ENCODE data around the gene ARL14EPL.

ARL14EPL gene

DNA sequence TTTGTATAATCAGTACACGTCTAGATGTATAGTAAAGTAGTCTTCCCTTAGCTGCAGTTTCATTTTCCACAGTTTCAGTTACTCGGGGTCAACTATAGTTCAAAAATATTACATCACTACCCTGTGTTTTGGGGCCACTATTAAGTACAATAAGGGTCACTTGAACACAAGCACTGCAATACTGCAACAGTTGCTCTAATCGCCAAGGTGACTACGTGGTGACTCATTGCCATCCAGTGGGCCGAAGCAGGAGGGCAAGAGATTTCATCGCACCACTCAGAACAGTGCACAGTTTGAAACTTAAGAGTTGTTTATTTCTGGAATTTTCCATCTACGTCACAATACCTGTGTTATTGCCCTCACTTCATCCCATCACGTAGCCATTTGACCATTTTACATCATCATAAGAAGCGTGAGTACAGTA lies at the start of gene ARL14EPL:
TSS of gene ARL14EPL (plus strand) at position 379 of the 424 bp plus-strand sequence. CDS start 18,994 bp downstream, outside the sequence.
- DNase-seq (ENCODE audit: insufficient read length, low spot score) (no peak), FAIRE-seq (peak; percentile 85)

DNA sequence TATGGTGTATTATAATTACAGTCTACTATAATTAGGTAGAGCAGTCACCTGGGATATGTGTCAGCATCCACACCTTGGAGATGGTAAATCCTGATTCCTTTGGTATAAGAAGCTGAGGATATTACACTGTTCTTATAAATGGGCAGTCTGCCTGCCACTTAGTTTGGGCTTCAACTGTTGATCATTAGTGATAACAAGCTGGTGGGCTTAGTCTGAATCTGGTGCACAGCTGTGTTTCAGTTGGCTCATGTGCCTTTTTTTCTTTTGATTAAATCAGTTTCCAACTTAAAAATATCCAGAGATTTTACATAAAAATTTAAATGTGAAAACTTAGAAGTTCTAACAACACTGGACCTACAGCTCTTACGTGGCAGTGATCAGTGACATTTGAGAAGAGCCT lies 48.8 kb upstream of the ARL14EPL start:
- FAIRE-seq (no peak), DNase-seq (ENCODE audit: insufficient read length, low spot score) (no peak)

GRCh38 chr5:115985802-115986757 lies 46.2 kb upstream of the ARL14EPL start:
- FAIRE-seq: no peak
- no peak for DNase-seq (ENCODE audit: insufficient read length, low spot score)

GRCh38 chr5:115988002-115988401 lies 44.3 kb upstream of the ARL14EPL start:
- no peak for FAIRE-seq
- DNase-seq (ENCODE audit: insufficient read length, low spot score): no peak

DNA sequence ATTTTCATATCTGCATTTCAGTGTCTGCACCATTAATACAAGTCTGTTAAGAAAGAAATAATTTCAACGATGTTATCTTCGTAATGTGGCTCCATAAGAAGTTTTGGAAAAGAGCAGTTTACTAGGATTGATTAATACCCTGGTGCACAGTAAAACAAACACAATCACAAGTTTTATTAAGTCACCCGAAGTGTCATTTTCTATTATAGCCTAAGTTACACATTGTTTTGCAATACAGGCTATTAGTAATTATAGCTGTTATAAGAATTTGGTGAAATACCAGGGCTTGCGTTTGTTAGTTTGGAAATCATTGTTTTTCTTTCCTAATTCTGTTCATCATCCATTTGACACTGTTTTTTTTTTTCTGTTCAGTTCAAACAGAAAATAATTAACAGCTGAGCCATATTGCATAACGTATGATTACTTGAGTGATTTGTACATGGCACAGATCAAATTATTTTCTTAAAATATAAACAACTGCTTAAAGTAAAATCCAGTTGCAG lies 39.4 kb upstream of the ARL14EPL start:
- FAIRE-seq (no peak), DNase-seq (ENCODE audit: insufficient read length, low spot score) (no peak)

DNA sequence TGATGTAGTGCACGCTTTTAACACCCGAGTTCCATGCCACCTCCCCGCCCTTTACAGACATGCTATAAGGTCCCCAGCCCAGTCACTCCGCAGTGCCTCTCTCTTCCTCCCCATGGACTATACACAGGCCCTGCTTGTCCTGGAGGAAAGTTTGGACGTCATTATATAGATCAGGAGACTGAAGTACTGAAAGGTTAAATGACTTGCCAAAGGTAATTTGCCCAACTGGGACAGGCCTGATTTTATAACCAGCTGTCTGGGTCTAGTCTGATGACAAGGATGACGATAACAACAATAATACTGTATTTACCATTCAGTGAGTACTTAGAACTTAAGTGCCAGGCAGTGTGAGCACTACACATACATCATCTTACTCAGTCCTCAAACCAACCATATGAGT lies 36.9 kb upstream of the ARL14EPL start:
- DNase-seq (ENCODE audit: insufficient read length, low spot score) (no peak), FAIRE-seq (no peak)

GRCh38 chr5:116002116-116002906 lies 30.0 kb upstream of the ARL14EPL start:
- FAIRE-seq (no peak), DNase-seq (ENCODE audit: insufficient read length, low spot score) (no peak)

- DNase-seq (ENCODE audit: insufficient read length, low spot score) (no peak), FAIRE-seq (no peak)
Measured at GRCh38 chr5:116004248-116004647, 28.0 kb upstream of the ARL14EPL start.

DNA sequence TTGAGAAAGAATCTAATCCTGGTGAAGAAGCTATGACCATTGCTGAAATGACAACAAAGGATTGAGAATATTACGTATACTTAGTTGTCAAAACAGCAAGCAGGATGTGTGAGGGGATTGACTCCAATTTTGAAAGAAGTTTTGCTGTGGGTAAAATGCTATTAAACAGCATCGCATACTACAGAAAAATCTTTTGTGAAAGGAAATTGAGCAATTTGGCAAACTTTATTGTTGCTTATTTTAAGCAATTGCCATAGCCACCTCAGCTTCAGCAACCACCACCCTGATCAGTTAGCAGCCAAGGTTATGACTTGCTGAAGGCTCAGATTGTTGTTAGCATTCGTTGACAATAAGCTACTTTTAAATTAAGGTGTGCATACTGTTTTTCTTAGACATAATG lies 22.5 kb upstream of the ARL14EPL start:
- FAIRE-seq: no peak
- no peak for DNase-seq (ENCODE audit: insufficient read length, low spot score)

DNA sequence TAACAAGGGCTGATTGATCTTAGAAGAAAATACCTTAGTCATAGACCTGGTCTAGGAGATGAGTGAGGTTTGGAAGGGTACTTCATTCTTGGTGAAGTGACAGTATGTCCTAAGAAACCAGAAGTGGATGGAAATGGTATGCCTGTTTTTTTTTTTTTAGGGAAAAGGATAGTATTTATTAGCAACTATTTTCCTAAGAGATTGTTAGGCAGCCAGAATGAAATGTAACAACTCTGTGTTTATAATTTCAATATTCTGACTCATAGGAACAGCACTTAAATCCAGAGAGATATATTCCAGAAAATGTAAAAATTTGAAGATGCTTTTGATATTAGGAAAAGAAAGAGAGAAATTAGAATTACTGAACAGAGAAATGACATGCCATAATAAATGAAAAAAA lies 21.2 kb upstream of the ARL14EPL start:
- FAIRE-seq (no peak), DNase-seq (ENCODE audit: insufficient read length, low spot score) (no peak)

GRCh38 chr5:116013207-116013785 lies 19.0 kb upstream of the ARL14EPL start:
- FAIRE-seq (no peak), DNase-seq (ENCODE audit: insufficient read length, low spot score) (no peak)

DNA sequence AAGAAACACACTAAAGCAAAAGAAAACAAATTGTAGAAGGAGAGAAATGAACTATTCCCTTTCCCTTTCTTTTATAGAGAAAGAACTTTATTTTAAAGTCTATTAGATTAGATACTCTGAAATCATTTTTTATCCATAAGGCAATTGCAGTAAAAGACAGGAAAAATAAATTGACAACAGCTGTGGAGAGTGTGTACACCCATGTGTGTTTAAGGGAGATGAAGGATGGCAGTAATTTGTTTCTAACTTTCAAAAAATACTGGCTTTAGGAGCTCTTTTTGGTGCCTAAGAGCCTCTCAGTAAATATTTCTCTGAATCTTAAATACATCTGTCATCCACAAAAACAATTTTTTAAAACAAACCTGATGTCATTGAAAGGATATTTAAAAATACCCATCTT lies 18.3 kb upstream of the ARL14EPL start:
- FAIRE-seq: no peak
- DNase-seq (ENCODE audit: insufficient read length, low spot score): no peak

GRCh38 chr5:116023619-116024018 lies 8.7 kb upstream of the ARL14EPL start:
- FAIRE-seq (no peak), DNase-seq (ENCODE audit: insufficient read length, low spot score) (no peak)

DNA sequence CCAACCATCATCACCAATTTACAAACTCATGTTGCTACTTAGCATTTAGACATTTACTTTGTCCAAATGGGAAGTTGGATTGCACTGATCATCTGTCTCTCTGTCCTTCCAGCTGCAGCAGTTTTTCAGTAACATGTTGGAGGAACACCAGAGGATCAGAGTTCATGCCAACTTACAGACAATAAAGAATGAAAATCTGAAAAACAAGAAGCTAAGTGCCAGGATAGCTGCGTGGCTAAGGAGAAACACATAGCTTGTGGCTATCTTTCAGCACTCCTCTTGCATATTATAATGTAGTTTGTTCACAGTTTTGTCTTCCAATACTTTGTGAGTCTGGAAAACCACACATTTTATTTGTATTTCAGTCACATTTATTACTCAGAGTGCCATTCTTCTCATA lies 6.4 kb upstream of the ARL14EPL start:
- FAIRE-seq (no peak), DNase-seq (ENCODE audit: insufficient read length, low spot score) (no peak)

DNA sequence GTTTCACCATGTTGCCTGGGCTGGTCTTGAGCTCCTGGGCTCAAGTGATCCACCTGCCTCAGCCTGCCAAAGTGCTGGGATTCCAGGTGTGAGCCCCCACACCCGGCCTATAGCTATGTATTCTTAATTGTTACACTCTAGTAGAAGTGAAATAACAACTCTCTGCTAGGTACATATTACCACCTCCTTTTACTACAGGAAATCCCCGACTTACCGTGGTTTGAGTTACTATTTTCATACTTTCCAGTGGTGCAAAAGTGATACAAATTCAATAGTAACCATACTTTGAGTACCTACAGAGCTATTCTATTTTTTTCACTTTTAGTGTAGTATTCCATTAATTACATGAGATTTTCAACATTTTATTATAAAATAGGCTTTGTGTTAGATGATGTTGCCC lies 719 bp downstream of the ARL14EPL start:
- no peak for DNase-seq (ENCODE audit: insufficient read length, low spot score)
- FAIRE-seq: no peak

DNA sequence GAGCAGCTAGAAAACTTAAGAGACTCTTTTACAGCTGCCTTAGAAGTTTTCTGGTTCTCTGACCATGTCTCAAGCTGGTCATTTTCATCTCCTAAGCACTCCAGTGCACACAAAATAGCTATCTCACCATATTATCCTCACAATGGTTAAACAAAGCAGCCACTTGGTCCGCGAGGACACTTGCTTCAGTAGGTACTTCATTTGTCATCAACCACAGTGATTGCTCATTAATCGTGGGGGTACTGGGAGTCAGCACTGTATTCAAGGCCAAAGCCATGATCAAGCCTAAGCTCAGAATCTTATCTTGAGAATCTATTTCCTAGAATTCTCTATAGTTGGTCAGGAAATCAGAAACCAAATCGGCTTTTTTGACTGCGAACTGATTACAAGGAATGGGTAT lies 2.9 kb downstream of the ARL14EPL start:
- no peak for DNase-seq (ENCODE audit: insufficient read length, low spot score)
- no peak for FAIRE-seq

DNA sequence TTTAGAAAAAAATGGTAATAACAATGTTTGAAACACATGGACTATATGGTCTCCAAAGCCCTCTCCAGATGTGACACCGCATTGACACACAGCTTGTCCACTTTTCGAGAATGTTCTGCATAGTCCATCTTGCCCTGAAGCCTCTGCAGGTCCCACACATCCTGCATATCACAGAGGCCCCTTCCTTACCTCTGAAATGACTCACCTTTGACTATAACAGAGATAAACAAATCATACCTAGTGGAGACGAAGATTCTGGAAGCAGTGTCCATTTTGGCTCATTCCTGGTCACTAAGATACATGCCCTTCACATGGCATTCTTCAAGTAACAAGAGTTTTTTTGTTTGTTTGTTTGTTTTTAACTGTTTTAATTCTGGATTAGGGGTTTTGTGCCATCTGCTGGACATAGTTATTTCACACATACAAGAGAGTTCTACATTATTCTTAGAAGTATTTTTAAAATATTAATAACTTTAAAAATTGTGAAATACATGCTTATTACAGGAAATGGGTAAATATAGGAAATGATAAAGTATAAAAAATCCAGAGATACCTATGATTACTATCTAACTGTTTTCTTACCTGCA lies 5.1 kb downstream of the ARL14EPL start:
- FAIRE-seq (no peak), DNase-seq (ENCODE audit: insufficient read length, low spot score) (no peak)

GRCh38 chr5:116038817-116039216 lies 6.5 kb downstream of the ARL14EPL start:
- DNase-seq (ENCODE audit: insufficient read length, low spot score): no peak
- FAIRE-seq: peak; percentile 63

GRCh38 chr5:116042375-116042774 lies 10.1 kb downstream of the ARL14EPL start:
- DNase-seq (ENCODE audit: insufficient read length, low spot score) (no peak), FAIRE-seq (no peak)

DNA sequence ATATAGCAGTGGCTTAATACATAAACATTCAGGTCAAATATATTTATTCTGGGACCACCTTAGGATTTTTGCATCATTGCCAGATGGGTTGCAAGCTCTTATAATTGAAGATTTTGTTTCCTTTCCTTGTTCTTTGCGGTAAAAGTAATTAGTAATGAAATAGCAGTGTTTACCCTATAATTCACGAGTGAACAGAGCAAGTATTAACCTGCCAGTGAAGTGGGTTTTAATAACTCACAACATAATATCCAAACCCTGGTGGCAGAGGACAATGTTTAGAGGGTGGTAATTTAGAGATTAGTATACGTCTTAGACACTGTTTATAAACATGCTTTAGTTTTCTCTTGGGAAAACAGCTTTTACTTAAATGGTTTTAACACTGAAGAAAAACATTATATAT lies 11.8 kb downstream of the ARL14EPL start:
- FAIRE-seq (no peak), DNase-seq (ENCODE audit: insufficient read length, low spot score) (no peak)

- no peak for DNase-seq (ENCODE audit: insufficient read length, low spot score)
- FAIRE-seq: no peak
Measured at GRCh38 chr5:116045821-116046220, 13.5 kb downstream of the ARL14EPL start.

Measured in GM19239 (cell line).